K562 (cell line): ENCODE measurements around the gene PHF5A.

Experiments
- AFF4 ChIP-seq: sonication (generic); formaldehyde crosslinking; IDR thresholded peaks from 2 replicates; pipeline ENCODE4 v1.8.0; 2023; ENCODE audit warnings: mild to moderate bottlenecking, missing genetic modification reagents
- BCOR ChIP-seq: fragments of 450-650 bp; IDR thresholded peaks from 2 replicates; pipeline ENCODE4 v1.6.1; 2016
- EP300 ChIP-seq: IDR thresholded peaks from 2 replicates; pipeline ENCODE4 v1.6.1; 2012; ENCODE audit warnings: low read length, improper control_type of control experiment
- KDM4B ChIP-seq, 2 experiments: fragments of 450-650 bp in 1 of 2; sonication (generic) in 1 of 2; IDR thresholded peaks; 2 replicates each; pipeline ENCODE4 v1.6.1; 2016 to 2017; ENCODE audit warnings: borderline replicate concordance in 2 of 2, antibody characterized with exemption in 1 of 2, low read depth in 1 of 2, mild to moderate bottlenecking in 1 of 2
- NELFE ChIP-seq: IDR thresholded peaks from 2 replicates; pipeline ENCODE4 v1.6.1; 2011; ENCODE audit warnings: mild to moderate bottlenecking; ENCODE audit not compliant: insufficient read depth, insufficient read length
- PHB ChIP-seq: fragments of 250-450 bp; sonication (Bioruptor Pico); IDR thresholded peaks from 2 replicates; pipeline ENCODE4 v1.5.0; 2021
- RNF219 ChIP-seq: fragments of 250-450 bp; sonication (Bioruptor Pico); IDR thresholded peaks from 2 replicates; pipeline ENCODE4 v1.5.0; 2022; ENCODE audit warnings: mild to moderate bottlenecking
- ZNF274 ChIP-seq: IDR thresholded peaks from 2 replicates; pipeline ENCODE4 v1.6.1; 2011; ENCODE audit warnings: low read depth, mild to moderate bottlenecking, low read length, moderate library complexity, borderline replicate concordance
- ZNF3 ChIP-seq: fragments of 250-450 bp; sonication (Bioruptor Pico); IDR thresholded peaks from 2 replicates; pipeline ENCODE4 v1.5.0; 2021; ENCODE audit warnings: mild to moderate bottlenecking, moderate library complexity
- ZNF695 ChIP-seq: fragments of 450-650 bp; formaldehyde crosslinking; IDR thresholded peaks from 2 replicates; pipeline ENCODE4 v1.4.0; 2020; ENCODE audit warnings: mild to moderate bottlenecking, moderate library complexity
- TF ChIP-seq, protein P1 (sequence below), 3 experiments: IDR thresholded peaks in 2 of 3; conservative IDR thresholded peaks in 1 of 3; 2 replicates each; pipeline ENCODE4 v1.5.1; 2011 to 2012; ENCODE audit warnings: low read length in 3 of 3, mild to moderate bottlenecking in 3 of 3, control low read depth in 2 of 3, improper control_type of control experiment in 1 of 3, inconsistent platforms in 1 of 3, low read depth in 1 of 3, mixed read lengths in 1 of 3, moderate library complexity in 1 of 3; ENCODE audit not compliant: insufficient read depth in 2 of 3
- TF ChIP-seq, protein P2 (sequence below): sonication (generic); formaldehyde crosslinking; IDR thresholded peaks from 2 replicates; pipeline ENCODE4 v1.8.0; 2022; ENCODE audit warnings: mild to moderate bottlenecking, missing genetic modification reagents
- TF ChIP-seq, protein P3 (sequence below): sonication (generic); formaldehyde crosslinking; IDR thresholded peaks from 2 replicates; pipeline ENCODE4 v1.8.0; 2022; ENCODE audit warnings: mild to moderate bottlenecking, low read depth, missing genetic modification reagents

DNA sequence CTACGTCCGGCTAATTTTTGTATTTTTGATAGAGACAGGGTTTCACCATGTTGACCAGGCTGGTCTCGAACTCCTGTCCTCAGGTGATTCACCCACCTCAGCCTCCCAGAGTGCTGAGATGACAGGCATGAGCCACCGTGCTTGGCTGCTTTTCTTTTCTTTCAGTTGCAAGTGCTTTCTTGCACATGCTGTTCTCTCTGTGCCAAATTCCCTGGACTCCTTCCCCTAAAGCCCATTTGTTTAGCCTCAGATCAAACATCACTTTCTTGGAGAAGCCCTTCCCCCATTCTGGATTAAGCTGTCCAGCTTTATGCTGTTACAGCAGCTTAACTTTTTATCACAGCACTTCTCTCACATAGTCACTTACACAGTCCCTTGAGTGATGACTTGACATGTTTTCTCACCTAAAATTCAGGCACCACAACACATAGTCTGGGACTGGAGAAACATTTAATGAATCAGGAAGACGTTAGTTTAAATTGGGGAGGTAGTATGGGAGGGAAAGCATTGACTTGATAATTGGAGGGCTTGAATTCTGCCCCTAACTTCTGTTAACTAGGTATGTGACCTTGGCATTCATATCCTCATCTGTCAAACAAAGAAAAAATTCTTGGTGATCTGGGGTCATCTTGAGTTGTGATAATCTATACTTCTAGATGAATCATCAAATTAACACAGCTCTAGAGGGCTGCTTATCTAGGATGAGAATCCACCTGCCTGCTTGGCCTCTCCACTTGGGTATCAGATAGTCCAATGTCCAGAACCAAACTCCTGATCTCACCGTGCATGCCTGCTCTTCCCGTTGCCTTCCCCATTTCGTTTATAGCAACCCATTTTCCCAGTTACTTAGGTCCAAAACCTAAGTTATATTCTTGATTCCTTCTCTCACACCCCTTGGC lies 18.8 kb upstream of the PHF5A start:
- TF ChIP-seq RNF219 (CRISPR knock-in tag) (no peak), AFF4 (CRISPR knock-in tag) (no peak), ZNF695 (CRISPR knock-in tag) (no peak), PHB (CRISPR knock-in tag) (no peak), BCOR (no peak), KDM4B (IDR thresholded peaks at IDR 0.05; ENCODE audit: borderline replicate concordance in 2 of 2, low read depth in 1 of 2) (no peak), NELFE (no peak), ZNF3 (CRISPR knock-in tag) (no peak), EP300 (no peak), ZNF274 (no peak)
- TF ChIP-seq, protein P1, sequence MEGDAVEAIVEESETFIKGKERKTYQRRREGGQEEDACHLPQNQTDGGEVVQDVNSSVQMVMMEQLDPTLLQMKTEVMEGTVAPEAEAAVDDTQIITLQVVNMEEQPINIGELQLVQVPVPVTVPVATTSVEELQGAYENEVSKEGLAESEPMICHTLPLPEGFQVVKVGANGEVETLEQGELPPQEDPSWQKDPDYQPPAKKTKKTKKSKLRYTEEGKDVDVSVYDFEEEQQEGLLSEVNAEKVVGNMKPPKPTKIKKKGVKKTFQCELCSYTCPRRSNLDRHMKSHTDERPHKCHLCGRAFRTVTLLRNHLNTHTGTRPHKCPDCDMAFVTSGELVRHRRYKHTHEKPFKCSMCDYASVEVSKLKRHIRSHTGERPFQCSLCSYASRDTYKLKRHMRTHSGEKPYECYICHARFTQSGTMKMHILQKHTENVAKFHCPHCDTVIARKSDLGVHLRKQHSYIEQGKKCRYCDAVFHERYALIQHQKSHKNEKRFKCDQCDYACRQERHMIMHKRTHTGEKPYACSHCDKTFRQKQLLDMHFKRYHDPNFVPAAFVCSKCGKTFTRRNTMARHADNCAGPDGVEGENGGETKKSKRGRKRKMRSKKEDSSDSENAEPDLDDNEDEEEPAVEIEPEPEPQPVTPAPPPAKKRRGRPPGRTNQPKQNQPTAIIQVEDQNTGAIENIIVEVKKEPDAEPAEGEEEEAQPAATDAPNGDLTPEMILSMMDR (IDR thresholded peaks at IDR 0.05 in 2 of 3, conservative IDR thresholded peaks at IDR 0.05 in 1 of 3; ENCODE audit: insufficient read depth in 2 of 3, low read depth in 1 of 3, low read length in 3 of 3) = no peak
- TF ChIP-seq, protein P2, sequence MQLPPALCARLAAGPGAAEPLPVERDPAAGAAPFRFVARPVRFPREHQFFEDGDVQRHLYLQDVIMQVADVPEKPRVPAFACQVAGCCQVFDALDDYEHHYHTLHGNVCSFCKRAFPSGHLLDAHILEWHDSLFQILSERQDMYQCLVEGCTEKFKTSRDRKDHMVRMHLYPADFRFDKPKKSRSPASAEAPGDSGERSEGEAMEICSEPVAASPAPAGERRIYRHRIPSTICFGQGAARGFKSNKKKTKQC (CRISPR knock-in tag) = no peak
- TF ChIP-seq, protein P3, sequence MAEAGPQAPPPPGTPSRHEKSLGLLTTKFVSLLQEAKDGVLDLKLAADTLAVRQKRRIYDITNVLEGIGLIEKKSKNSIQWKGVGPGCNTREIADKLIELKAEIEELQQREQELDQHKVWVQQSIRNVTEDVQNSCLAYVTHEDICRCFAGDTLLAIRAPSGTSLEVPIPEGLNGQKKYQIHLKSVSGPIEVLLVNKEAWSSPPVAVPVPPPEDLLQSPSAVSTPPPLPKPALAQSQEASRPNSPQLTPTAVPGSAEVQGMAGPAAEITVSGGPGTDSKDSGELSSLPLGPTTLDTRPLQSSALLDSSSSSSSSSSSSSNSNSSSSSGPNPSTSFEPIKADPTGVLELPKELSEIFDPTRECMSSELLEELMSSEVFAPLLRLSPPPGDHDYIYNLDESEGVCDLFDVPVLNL (CRISPR knock-in tag) = no peak
